Neural crest cell (in vitro differentiated cells): Measurements from ENCODE around the gene LPCAT3. TPM values are rescaled to one million over a fixed set of nuclear protein-coding genes. Genes with fewer than 3 reads are reported as not detected.
A peak's percentile ranks its signal among the peaks of the same experiment; 100 is the strongest.
"Not testable (repeated sequence)": the region's sequence is repeated elsewhere in the genome, so short reads cannot be mapped to it uniquely, and the experiment has no call there.

Experiments
- DNase-seq: peaks from one replicate; pipeline ENCODE4 v3.0.0; 2021; ENCODE audit warnings: low read depth, mixed read lengths, low spot score
- H3K27ac Mint-ChIP-seq: one replicate; pipeline ENCODE4 v1.8.0; 2021; ENCODE audit warnings: mild to moderate bottlenecking, mixed read lengths; ENCODE audit not compliant: unreplicated experiment
- H3K27me3 Mint-ChIP-seq: 2 replicates; pipeline ENCODE4 v1.8.0; 2021; ENCODE audit warnings: low read depth, mild to moderate bottlenecking, mixed read lengths
- H3K36me3 Mint-ChIP-seq: 2 replicates; pipeline ENCODE4 v1.8.0; 2021; ENCODE audit warnings: low read depth, mild to moderate bottlenecking, mixed read lengths
- H3K4me1 Mint-ChIP-seq: 2 replicates; pipeline ENCODE4 v1.8.0; 2021; ENCODE audit warnings: mixed read lengths
- H3K4me3 Mint-ChIP-seq: one replicate; pipeline ENCODE4 v1.8.0; 2021; ENCODE audit warnings: mild to moderate bottlenecking, mixed read lengths
- H3K9me3 Mint-ChIP-seq: 2 replicates; pipeline ENCODE4 v1.8.0; 2021; ENCODE audit warnings: mixed read lengths
- total RNA-seq: library from RNA; stranded (reverse); gene quantifications from 2 replicates; pipeline ENCODE4 v1.2.1, GENCODE V29; 2021
- TF ChIP-seq, protein P1 (sequence below): fragments of 200-600 bp; sonication (generic); conservative IDR thresholded peaks from 2 replicates; pipeline ENCODE4 v1.5.0; 2021; ENCODE audit warnings: antibody characterized with exemption, mild to moderate bottlenecking

Gene LPCAT3
- total RNA-seq, 1 donor from 2014 or later, result 32.8 TPM

DNA sequence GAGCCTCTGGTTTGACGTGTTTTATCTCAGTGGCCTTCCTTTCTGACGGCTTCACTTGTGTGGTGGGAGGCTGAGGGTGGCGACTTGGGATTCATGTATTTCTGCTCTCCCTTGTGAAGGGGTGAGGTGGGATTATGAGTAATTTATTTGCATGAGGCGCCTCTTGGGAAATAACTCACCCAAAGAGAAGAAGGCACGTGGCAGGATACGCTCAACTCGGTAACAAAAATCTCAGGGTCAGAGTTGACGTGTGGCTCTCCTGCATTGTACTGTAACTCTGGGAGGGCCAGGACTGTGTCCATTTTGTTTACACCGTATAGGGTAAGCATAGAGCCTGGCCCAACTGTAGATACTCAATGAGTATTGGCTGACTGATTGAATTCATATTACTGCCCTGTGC lies 27.6 kb upstream of the LPCAT3 start:
- H3K4me3 Mint-ChIP-seq, result no peak overlapping the region
- no peak for DNase-seq
- peaks cover 4% of the 10 kb centered on the region for H3K9me3 Mint-ChIP-seq
- no peaks in the 10 kb centered on the region for H3K4me1 Mint-ChIP-seq
- TF ChIP-seq, protein P1, sequence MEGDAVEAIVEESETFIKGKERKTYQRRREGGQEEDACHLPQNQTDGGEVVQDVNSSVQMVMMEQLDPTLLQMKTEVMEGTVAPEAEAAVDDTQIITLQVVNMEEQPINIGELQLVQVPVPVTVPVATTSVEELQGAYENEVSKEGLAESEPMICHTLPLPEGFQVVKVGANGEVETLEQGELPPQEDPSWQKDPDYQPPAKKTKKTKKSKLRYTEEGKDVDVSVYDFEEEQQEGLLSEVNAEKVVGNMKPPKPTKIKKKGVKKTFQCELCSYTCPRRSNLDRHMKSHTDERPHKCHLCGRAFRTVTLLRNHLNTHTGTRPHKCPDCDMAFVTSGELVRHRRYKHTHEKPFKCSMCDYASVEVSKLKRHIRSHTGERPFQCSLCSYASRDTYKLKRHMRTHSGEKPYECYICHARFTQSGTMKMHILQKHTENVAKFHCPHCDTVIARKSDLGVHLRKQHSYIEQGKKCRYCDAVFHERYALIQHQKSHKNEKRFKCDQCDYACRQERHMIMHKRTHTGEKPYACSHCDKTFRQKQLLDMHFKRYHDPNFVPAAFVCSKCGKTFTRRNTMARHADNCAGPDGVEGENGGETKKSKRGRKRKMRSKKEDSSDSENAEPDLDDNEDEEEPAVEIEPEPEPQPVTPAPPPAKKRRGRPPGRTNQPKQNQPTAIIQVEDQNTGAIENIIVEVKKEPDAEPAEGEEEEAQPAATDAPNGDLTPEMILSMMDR, result no peak
- H3K27me3 Mint-ChIP-seq, result no peaks in the 10 kb centered on the region
- H3K27ac Mint-ChIP-seq, result no peak overlapping the region
- H3K36me3 Mint-ChIP-seq, result no peaks in the 10 kb centered on the region

DNA sequence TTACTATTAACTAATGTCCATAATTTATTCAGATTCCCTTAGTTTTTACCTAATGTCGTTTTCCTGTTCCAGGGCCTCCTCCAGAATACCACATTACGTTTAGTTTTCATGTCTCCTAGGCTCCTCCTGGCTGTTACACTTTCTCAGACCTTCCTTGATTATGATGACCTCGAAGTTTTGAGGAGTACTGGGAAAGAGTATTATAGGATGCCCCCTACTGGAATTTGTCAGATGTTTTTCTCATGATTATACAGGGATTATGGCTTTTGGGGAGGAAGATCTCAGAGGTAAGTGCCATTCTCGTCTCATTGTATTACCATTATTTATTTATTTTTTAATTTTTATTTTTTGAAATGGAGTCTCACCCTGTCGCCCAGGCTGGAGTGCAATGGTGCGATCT lies 24.6 kb upstream of the LPCAT3 start:
- Mint-ChIP-seq H3K4me3 (no peak overlapping the region), H3K4me1 (no peaks in the 10 kb centered on the region), H3K27me3 (no peaks in the 10 kb centered on the region), H3K36me3 (no peaks in the 10 kb centered on the region), H3K9me3 (no peaks in the 10 kb centered on the region), H3K27ac (no peak overlapping the region)
- DNase-seq, result no peak
- TF ChIP-seq, protein P1, result peak; percentile 61

DNA sequence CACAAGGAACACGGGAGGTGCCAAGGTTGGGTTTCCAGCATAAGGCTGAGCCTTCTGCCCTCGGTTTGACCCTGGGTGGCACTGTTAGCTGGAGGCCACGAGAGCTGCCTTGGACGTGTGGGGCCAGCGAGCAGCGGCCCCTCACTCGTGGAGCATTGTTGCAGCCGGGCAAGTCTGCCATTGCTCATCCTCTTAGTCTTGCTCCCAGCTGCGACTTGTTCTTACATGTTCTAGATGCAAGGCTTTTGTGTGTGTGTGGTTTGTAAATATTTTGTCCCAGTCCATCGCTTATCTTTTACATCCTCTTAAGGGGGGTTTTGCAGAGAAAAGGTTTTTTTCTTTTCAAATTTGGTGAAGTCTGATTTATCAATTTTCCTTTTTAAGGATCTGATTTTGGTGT lies 21.1 kb upstream of the LPCAT3 start:
- no peaks in the 10 kb centered on the region for H3K27me3 Mint-ChIP-seq
- H3K4me3 Mint-ChIP-seq, result no peak overlapping the region
- TF ChIP-seq, protein P1, result no peak
- DNase-seq, result no peak
- H3K27ac Mint-ChIP-seq, result no peak overlapping the region
- no peaks in the 10 kb centered on the region for H3K4me1 Mint-ChIP-seq
- no peaks in the 10 kb centered on the region for H3K9me3 Mint-ChIP-seq
- H3K36me3 Mint-ChIP-seq, result no peaks in the 10 kb centered on the region

DNA sequence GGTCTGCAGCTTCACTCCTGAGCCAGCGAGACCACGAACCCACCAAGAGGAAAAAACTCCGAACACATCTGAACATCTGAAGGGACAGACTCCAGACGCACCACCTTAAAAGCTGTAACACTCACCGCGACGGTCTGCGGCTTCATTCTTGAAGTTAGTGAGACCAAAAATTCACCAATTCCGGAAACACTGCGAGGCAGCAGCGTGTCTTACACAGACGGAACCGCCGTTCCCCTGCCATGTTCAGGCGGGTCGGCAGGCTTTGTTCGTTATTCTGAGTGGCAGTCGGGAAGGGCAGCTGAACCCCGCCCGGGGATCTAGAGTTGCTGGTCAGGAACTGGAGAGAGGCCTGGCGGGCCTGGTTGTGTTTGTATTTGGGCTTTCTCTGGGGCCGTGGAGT lies 20.3 kb upstream of the LPCAT3 start:
- Mint-ChIP-seq H3K36me3 (no peaks in the 10 kb centered on the region), H3K4me1 (no peaks in the 10 kb centered on the region), H3K27me3 (no peaks in the 10 kb centered on the region), H3K9me3 (no peaks in the 10 kb centered on the region), H3K27ac (peak overlapping the region; percentile 5), H3K4me3 (no peak overlapping the region)
- TF ChIP-seq, protein P1, result no peak
- no peak for DNase-seq

- H3K4me3 Mint-ChIP-seq, H3K27ac Mint-ChIP-seq, H3K9me3 Mint-ChIP-seq, DNase-seq, H3K27me3 Mint-ChIP-seq, H3K4me1 Mint-ChIP-seq, H3K36me3 Mint-ChIP-seq: not testable (repeated sequence)
Measured at GRCh38 chr12:7037411-7037810, 19.1 kb upstream of the LPCAT3 start.

- TF ChIP-seq, protein P1, result no peak
- no peaks in the 10 kb centered on the region for H3K27me3 Mint-ChIP-seq
- H3K27ac Mint-ChIP-seq, result no peak overlapping the region
- no peak overlapping the region for H3K4me3 Mint-ChIP-seq
- no peaks in the 10 kb centered on the region for H3K4me1 Mint-ChIP-seq
- H3K36me3 Mint-ChIP-seq, result no peaks in the 10 kb centered on the region
- H3K9me3 Mint-ChIP-seq, result peaks cover 3% of the 10 kb centered on the region
- DNase-seq, result no peak
Measured at GRCh38 chr12:7035463-7035862, 17.2 kb upstream of the LPCAT3 start.
